ENCODE results near the gene PRRC2A.

PRRC2A gene

DNA sequence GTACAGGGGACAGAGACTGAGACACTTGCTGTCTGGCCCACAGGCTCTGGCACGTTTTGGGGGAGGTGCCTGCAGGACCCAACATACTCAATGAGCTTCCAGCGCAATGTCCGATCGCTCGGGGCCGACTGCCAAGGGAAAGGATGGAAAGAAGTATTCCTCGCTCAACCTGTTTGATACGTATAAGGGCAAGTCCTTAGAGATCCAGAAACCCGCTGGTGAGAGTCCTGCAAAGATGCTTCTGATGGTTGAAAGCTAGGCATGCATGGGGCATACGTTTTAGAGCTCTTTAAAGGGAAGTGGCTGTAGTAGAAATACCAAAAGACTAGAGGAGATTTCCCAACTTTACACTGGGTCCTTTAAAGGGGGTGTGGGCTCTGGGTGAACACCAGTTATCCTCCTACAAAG, 2.2 kb downstream of the PRRC2A start:
- no peak for DNase-seq (ENCODE audit: low read depth in 4 of 4, low spot score in 1 of 4)

GRCh38 chr6:31624070-31624469, 3.6 kb downstream of the PRRC2A start:
- DNase-seq (ENCODE audit: low read depth in 4 of 4, low spot score in 1 of 4) = no peak

GRCh38 chr6:31626952-31627351, 6.4 kb downstream of the PRRC2A start:
- DNase-seq (ENCODE audit: low read depth in 4 of 4, low spot score in 1 of 4) = no peak

GRCh38 chr6:31627690-31628287, 7.3 kb downstream of the PRRC2A start:
- DNase-seq (ENCODE audit: low read depth in 4 of 4, low spot score in 1 of 4) = no peak

- no peak for DNase-seq (ENCODE audit: low read depth in 4 of 4, low spot score in 1 of 4)
Observed at GRCh38 chr6:31629014-31629413, 8.5 kb downstream of the PRRC2A start.

- DNase-seq (ENCODE audit: low read depth in 4 of 4, low spot score in 1 of 4) = no peak
Observed at GRCh38 chr6:31630177-31630934, 9.8 kb downstream of the PRRC2A start.

- DNase-seq (ENCODE audit: low read depth in 4 of 4, low spot score in 1 of 4) = no peak
Observed at GRCh38 chr6:31631209-31631608, 10.7 kb downstream of the PRRC2A start.

GRCh38 chr6:31631681-31632278, 11.3 kb downstream of the PRRC2A start:
- no peak for DNase-seq (ENCODE audit: low read depth in 4 of 4, low spot score in 1 of 4)

GRCh38 chr6:31632279-31632946, 11.9 kb downstream of the PRRC2A start:
- no peak for DNase-seq (ENCODE audit: low read depth in 4 of 4, low spot score in 1 of 4)

- DNase-seq (ENCODE audit: low read depth in 4 of 4, low spot score in 1 of 4) = no peak
Observed at GRCh38 chr6:31633447-31633846, 12.9 kb downstream of the PRRC2A start.

- DNase-seq (ENCODE audit: low read depth in 4 of 4, low spot score in 1 of 4) = no peak
Observed at GRCh38 chr6:31634131-31634530, 13.6 kb downstream of the PRRC2A start.

GRCh38 chr6:31634969-31635575, 14.6 kb downstream of the PRRC2A start:
- DNase-seq (ENCODE audit: low read depth in 4 of 4, low spot score in 1 of 4) = no peak

- no peak for DNase-seq (ENCODE audit: low read depth in 4 of 4, low spot score in 1 of 4)
Observed at GRCh38 chr6:31636698-31637596, 16.4 kb downstream of the PRRC2A start.

DNA sequence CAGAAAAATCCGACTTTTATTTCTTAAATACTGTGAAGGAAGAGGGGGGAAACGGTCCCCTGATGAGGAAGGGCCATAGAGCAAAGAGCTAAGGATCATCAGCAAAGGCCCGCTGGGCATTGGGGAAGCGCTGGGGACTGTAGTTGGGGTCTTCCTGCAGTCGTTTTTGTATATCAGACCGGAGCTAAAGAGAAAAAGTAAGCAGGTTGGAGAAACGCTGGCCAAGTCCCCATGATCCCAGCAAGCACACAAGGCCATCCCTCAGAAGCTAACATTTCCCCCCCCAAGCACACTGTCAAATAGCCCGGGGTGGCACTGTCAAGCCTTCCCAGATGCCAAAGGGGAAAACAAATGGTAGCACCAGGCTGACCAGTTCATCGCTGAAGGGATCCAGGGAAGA, 18.5 kb downstream of the PRRC2A start:
- DNase-seq (ENCODE audit: low read depth in 4 of 4, low spot score in 1 of 4) = no peak

DNA sequence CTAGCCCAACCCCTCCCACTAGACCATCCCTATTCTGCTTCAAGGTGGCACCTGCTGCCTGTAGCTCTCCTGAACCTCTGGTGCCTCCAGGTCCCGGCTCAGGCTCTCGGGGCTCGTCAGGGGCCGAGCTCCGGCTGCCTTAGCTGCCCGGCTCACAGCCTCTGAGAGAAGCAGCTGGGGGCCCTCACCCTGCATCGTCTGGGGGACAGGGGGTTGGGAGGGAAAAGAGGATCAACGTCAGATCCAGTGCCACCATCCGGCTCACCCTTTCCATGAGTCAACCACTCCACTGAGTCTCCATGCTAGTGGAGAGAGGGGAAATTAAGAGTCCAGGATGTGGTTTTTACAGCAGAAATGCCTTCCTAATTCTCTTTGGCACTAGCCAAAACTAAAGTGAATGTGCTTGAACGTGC, 18.9 kb downstream of the PRRC2A start:
- peak in 1 of 4 experiments; percentile 27 for DNase-seq (ENCODE audit: low read depth in 4 of 4, low spot score in 1 of 4)

DNA sequence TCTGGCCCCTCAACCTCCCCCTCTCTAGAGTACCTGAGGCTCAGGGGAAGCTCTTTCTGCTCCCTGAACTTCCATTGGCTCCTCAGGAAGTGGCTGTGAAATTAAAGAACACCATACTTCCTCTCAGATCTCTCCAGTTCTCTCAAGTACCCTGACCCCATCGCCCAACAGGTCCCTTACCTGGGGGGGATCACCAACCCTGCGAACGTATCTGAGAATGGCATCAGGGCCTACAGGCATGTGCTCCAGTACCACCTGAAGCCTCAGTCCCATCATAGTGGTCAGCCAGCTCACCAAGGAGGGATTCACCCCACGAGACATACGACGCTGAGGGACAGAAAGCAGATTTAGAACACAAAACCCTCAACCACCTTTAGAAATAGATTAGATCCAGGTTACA, 20.1 kb downstream of the PRRC2A start:
- no peak for DNase-seq (ENCODE audit: low read depth in 4 of 4, low spot score in 1 of 4)

DNA sequence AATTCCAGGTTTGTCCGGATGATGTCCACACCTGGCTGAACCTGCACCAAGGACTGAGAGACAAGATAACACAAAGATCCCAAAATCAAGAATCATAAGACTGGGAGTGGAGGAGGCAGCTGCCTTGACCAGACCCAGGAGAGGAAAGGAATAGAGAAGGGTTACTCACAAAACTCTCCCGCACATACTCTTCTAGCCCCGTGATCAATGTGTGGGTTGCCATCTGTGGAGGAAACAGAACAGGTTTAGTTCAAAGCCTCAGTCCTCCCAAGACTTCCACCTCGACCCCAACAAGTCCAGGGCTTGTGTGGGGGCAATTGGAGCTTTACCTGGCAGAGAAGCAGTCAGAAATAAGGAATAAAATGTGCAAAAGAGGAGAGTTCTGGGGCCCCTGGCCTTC, 20.9 kb downstream of the PRRC2A start:
- no peak for DNase-seq (ENCODE audit: low read depth in 4 of 4, low spot score in 1 of 4)

- no peak for DNase-seq (ENCODE audit: low read depth in 4 of 4, low spot score in 1 of 4)
Observed at GRCh38 chr6:31642798-31643570, 22.5 kb downstream of the PRRC2A start.

- DNase-seq (ENCODE audit: low read depth in 4 of 4, low spot score in 1 of 4) = no peak
Observed at GRCh38 chr6:31643818-31644454, 23.4 kb downstream of the PRRC2A start.
